Measurements from ENCODE around the gene PIGT.

DNA sequence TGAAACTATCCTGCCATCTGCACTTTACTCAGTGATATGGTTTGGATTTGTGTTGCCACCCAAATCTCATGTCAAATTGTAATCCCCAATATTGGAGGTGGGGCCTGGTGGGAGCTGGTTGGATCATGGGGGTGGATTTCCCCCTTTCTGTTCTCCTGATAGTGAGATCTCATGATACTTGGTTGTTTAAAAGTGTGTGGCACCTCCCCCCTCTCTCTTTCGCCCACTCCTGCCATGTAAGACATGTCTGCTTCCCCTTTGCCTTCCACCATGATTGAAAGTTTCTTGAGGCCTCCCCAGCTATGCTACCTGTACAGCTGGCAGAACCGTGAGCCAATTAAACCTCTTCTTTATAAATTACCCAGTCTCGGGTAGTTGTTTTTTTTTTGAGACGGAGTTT, 18.0 kb downstream of the PIGT start:
- TF ChIP-seq SUZ12 (IDR thresholded peaks at IDR 0.05) (no peak), ARNT (IDR thresholded peaks at IDR 0.05) (no peak), FOXK2 (IDR thresholded peaks at IDR 0.05) (no peak), SP1 (IDR thresholded peaks at IDR 0.05) (no peak), ELF4 (IDR thresholded peaks at IDR 0.05) (no peak), FOXM1 (IDR thresholded peaks at IDR 0.05; ENCODE audit: borderline replicate concordance) (no peak), L3MBTL2 (conservative IDR thresholded peaks at IDR 0.05) (no peak)
